H1 (cell line): Measurements from ENCODE around the gene LY86. TPM values are rescaled to one million over a fixed set of nuclear protein-coding genes. Genes with fewer than 3 reads are reported as not detected.

Source experiments
- CTCF ChIA-PET: fragments of 300-600 bp; sonication (Branson Sonifier 250); formaldehyde crosslinking; loops from one replicate; lab custom pipeline; 2021; ENCODE audit not compliant: partially characterized antibody; lab: Charles Lee
- POLR2A ChIA-PET: fragments of 300-600 bp; sonication (Branson Sonifier 250); formaldehyde crosslinking; loops from one replicate; lab custom pipeline; 2021; ENCODE audit warnings: inconsistent platforms; ENCODE audit not compliant: partially characterized antibody; lab: Charles Lee
- DNase-seq, 2 experiments: peaks; one replicate each; pipeline versions ENCODE4 v3.0.0 to v3.0.0-alpha.2; 2010 to 2022; ENCODE audit warnings: low spot score in 2 of 2, low read depth in 1 of 2, mixed read lengths in 1 of 2
- FAIRE-seq: peaks from 2 replicates; lab custom pipeline; 2011; peaks lifted over from hg19 to GRCh38; lab: Jason Lieb, UNC
- H2AFZ ChIP-seq: 2 replicates; pipeline ENCODE4 v1.8.1; 2012; ENCODE audit warnings: low read length, inconsistent platforms
- H2AK5ac ChIP-seq: 2 replicates; pipeline ENCODE4 v1.6.1; 2013; ENCODE audit warnings: low read depth, low read length
- H2BK120ac ChIP-seq: replicated peaks from 2 replicates; pipeline ENCODE3; 2013; ENCODE audit warnings: low read depth, low read length, inconsistent platforms
- H2BK12ac ChIP-seq: 2 replicates; pipeline ENCODE4 v1.6.1; 2013; ENCODE audit warnings: low read depth, low read length
- H2BK15ac ChIP-seq: 2 replicates; pipeline ENCODE4 v1.6.1; 2013; ENCODE audit warnings: low read length
- H2BK20ac ChIP-seq: 2 replicates; pipeline ENCODE4 v1.6.1; 2013; ENCODE audit warnings: low read length
- H2BK5ac ChIP-seq: 2 replicates; pipeline ENCODE4 v1.6.1; 2013; ENCODE audit warnings: low read depth, low read length
- H3K14ac ChIP-seq: 2 replicates; pipeline ENCODE4 v1.6.1; 2013; ENCODE audit warnings: inconsistent platforms; ENCODE audit not compliant: insufficient read length
- H3K18ac ChIP-seq: 2 replicates; pipeline ENCODE4 v1.6.1; 2013; ENCODE audit warnings: low read length; ENCODE audit errors: extremely low read depth
- H3K23ac ChIP-seq: 2 replicates; pipeline ENCODE4 v1.6.1; 2013; ENCODE audit warnings: inconsistent platforms; ENCODE audit not compliant: insufficient read length
- H3K23me2 ChIP-seq: 2 replicates; pipeline ENCODE4 v1.6.1; 2013; ENCODE audit warnings: low read depth, low read length
- H3K27ac ChIP-seq: 2 replicates; pipeline ENCODE4 v1.6.1; 2011; ENCODE audit warnings: low read depth, low read length, inconsistent platforms
- H3K27me3 ChIP-seq, 4 experiments: replicated peaks in 1 of 4; 1 replicate in 1 of 4; 2 replicates in 3 of 4; pipeline versions ENCODE4 v1.6.1 to v1.8.1; 2011 to 2013; ENCODE audit warnings: low read length in 3 of 4, mild to moderate bottlenecking in 3 of 4, inconsistent platforms in 2 of 4, mixed read lengths in 2 of 4, moderate library complexity in 1 of 4; ENCODE audit not compliant: control insufficient read depth in 3 of 4, insufficient read depth in 3 of 4; ENCODE audit errors: extremely low read depth in 1 of 4
- H3K36me3 ChIP-seq, 4 experiments: 2 replicates each; pipeline versions ENCODE4 v1.6.1 to v1.8.1; 2011 to 2013; ENCODE audit warnings: mild to moderate bottlenecking in 4 of 4, low read length in 3 of 4, moderate library complexity in 2 of 4, control low read depth in 1 of 4, inconsistent platforms in 1 of 4; ENCODE audit not compliant: insufficient read depth in 4 of 4, control insufficient read depth in 2 of 4
- H3K4ac ChIP-seq: replicated peaks from 2 replicates; pipeline ENCODE3; 2013; ENCODE audit warnings: low read length, low read depth, mixed read lengths, inconsistent platforms; ENCODE audit not compliant: insufficient read length
- H3K4me1 ChIP-seq, 4 experiments: replicated peaks in 1 of 4; 1 replicate in 1 of 4; 2 replicates in 3 of 4; pipeline versions ENCODE4 v1.6.1 to v1.8.1; 2011 to 2013; ENCODE audit warnings: low read length in 3 of 4, inconsistent platforms in 2 of 4, mixed read lengths in 1 of 4; ENCODE audit not compliant: insufficient read depth in 4 of 4, control insufficient read depth in 3 of 4
- H3K4me2 ChIP-seq, 2 experiments: 2 replicates each; pipeline versions ENCODE4 v1.6.1 to v1.8.1; 2011 to 2013; ENCODE audit warnings: low read depth in 2 of 2, low read length in 2 of 2, control low read depth in 1 of 2, inconsistent platforms in 1 of 2, mild to moderate bottlenecking in 1 of 2; ENCODE audit not compliant: insufficient read depth in 1 of 2
- H3K4me3 ChIP-seq, 4 experiments: fragments of 200-600, 300-600 bp in 1 of 4; sonication (generic), shearing (Covaris generic), sonication (Bioruptor Twin) in 1 of 4; 2 replicates each; pipeline versions ENCODE4 v1.5.1 to v1.8.1; 2011 to 2016; ENCODE audit warnings: low read length in 4 of 4, low read depth in 3 of 4, control low read depth in 2 of 4, inconsistent platforms in 2 of 4, mild to moderate bottlenecking in 2 of 4, mixed read lengths in 1 of 4, moderate library complexity in 1 of 4; ENCODE audit not compliant: insufficient read depth in 2 of 4; ENCODE audit errors: extremely low read depth in 1 of 4
- H3K56ac ChIP-seq: replicated peaks from 2 replicates; pipeline ENCODE3; 2013; ENCODE audit warnings: low read depth, mild to moderate bottlenecking, mixed read lengths, low read length, inconsistent platforms; ENCODE audit not compliant: insufficient read length
- H3K79me1 ChIP-seq: 2 replicates; pipeline ENCODE4 v1.6.1; 2013; ENCODE audit warnings: low read depth, low read length, control low read depth
- H3K79me2 ChIP-seq, 2 experiments: 2 replicates each; pipeline versions ENCODE4 v1.6.1 to v1.8.1; 2012 to 2013; ENCODE audit warnings: low read length in 2 of 2, mild to moderate bottlenecking in 2 of 2, inconsistent platforms in 1 of 2; ENCODE audit not compliant: insufficient read depth in 2 of 2, control insufficient read depth in 1 of 2
- H3K9ac ChIP-seq, 4 experiments: replicated peaks in 1 of 4; 1 replicate in 1 of 4; 2 replicates in 3 of 4; pipeline versions ENCODE4 v1.6.1 to v1.8.1; 2011 to 2013; ENCODE audit warnings: low read depth in 3 of 4, low read length in 3 of 4, control low read depth in 2 of 4, mild to moderate bottlenecking in 2 of 4, moderate library complexity in 2 of 4, inconsistent platforms in 1 of 4; ENCODE audit errors: extremely low read depth in 1 of 4
- H3K9me3 ChIP-seq, 2 experiments: 2 replicates each; pipeline versions ENCODE4 v1.6.1 to v1.8.1; 2012 to 2013; ENCODE audit warnings: mild to moderate bottlenecking in 2 of 2, moderate library complexity in 2 of 2, control low read depth in 1 of 2, inconsistent platforms in 1 of 2, low read depth in 1 of 2, low read length in 1 of 2, mixed read lengths in 1 of 2; ENCODE audit not compliant: insufficient read depth in 2 of 2
- H4K20me1 ChIP-seq, 2 experiments: replicated peaks in 1 of 2; 2 replicates each; pipeline versions ENCODE3 to v1.8.1; 2011 to 2013; ENCODE audit warnings: inconsistent platforms in 2 of 2, low read length in 2 of 2, mild to moderate bottlenecking in 1 of 2; ENCODE audit not compliant: insufficient read depth in 2 of 2, control insufficient read depth in 1 of 2
- H4K5ac ChIP-seq: 2 replicates; pipeline ENCODE4 v1.6.1; 2013; ENCODE audit warnings: low read length, low read depth, mixed read lengths, inconsistent platforms; ENCODE audit not compliant: insufficient read length
- H4K8ac ChIP-seq: 2 replicates; pipeline ENCODE4 v1.8.0; 2013; ENCODE audit warnings: mild to moderate bottlenecking, moderate library complexity, low read length, inconsistent platforms; ENCODE audit not compliant: insufficient read depth; ENCODE audit errors: extremely low read depth
- H4K91ac ChIP-seq: replicated peaks from 2 replicates; pipeline ENCODE3; 2013; ENCODE audit warnings: low read length, mixed read lengths, inconsistent platforms; ENCODE audit not compliant: insufficient read length
- ASH2L ChIP-seq: fragments of 200-600, 300-600 bp; sonication (generic); IDR thresholded peaks from one replicate; pipeline ENCODE4 v1.7.1; 2017; ENCODE audit warnings: low read length
- BRCA1 ChIP-seq: IDR thresholded peaks from 2 replicates; pipeline ENCODE4 v1.6.1; 2012; ENCODE audit warnings: low read depth, low read length, improper control_type of control experiment
- CEBPB ChIP-seq: IDR thresholded peaks from 2 replicates; pipeline ENCODE4 v1.6.1; 2012; ENCODE audit warnings: low read depth, low read length
- CHD2 ChIP-seq: IDR thresholded peaks from 2 replicates; pipeline ENCODE4 v1.6.1; 2012; ENCODE audit warnings: low read length, improper control_type of control experiment
- CTBP2 ChIP-seq: IDR thresholded peaks from 2 replicates; pipeline ENCODE4 v1.7.0; 2011; ENCODE audit warnings: borderline replicate concordance, mild to moderate bottlenecking, moderate library complexity, mixed read lengths, low read length; ENCODE audit not compliant: insufficient read depth, insufficient read length
- KDM5A ChIP-seq: fragments of 200-600 bp; IDR thresholded peaks from 2 replicates; pipeline ENCODE4 v1.7.1; 2012; ENCODE audit warnings: mild to moderate bottlenecking, low read length, inconsistent platforms, mixed read lengths
- RXRA ChIP-seq: IDR thresholded peaks from 2 replicates; pipeline ENCODE4 v1.6.1; 2011; ENCODE audit warnings: low read depth, mild to moderate bottlenecking, low read length, moderate library complexity; ENCODE audit not compliant: insufficient read depth
- SRF ChIP-seq: IDR thresholded peaks from 2 replicates; pipeline ENCODE4 v1.6.1; 2011; ENCODE audit warnings: mild to moderate bottlenecking, low read depth, low read length, moderate library complexity
- SUZ12 ChIP-seq: fragments of 200-600 bp; sonication (generic); IDR thresholded peaks from 2 replicates; pipeline ENCODE4 v1.6.1; 2012; ENCODE audit warnings: mild to moderate bottlenecking, inconsistent platforms, low read length, moderate library complexity, mixed read lengths
- WGBS, 2 experiments: shearing (Covaris generic) in 1 of 2; methylation state at CpG; one replicate each; pipeline versions ENCODE4 v1.1.6 to v1.1.7; 2013 to 2015; ENCODE audit warnings: low lambda C conversion rate in 2 of 2, mixed read lengths in 2 of 2, inconsistent platforms in 1 of 2, low coverage in 1 of 2, missing lambda C conversion rate in 1 of 2; ENCODE audit not compliant: insufficient replicate concordance in 2 of 2, insufficient coverage in 1 of 2, insufficient read length in 1 of 2; ENCODE audit errors: extremely low coverage in 1 of 2, missing lambda C conversion rate in 1 of 2; 5-methylcytosine and 5-hydroxymethylcytosine counted together
- polyA plus RNA-seq, 7 experiments: library from polyadenylated mRNA; depleted of rRNA in 3 of 7; stranded (reverse) in 5 of 7; unstranded in 2 of 7; fragments of >200 nt in 5 of 7; fragments of 200-250 nt in 2 of 7; gene quantifications; 1 replicate in 5 of 7; 2 replicates in 1 of 7; 4 replicates in 1 of 7; pipeline versions ENCODE4 v1.2.1 to v1.2.3, GENCODE V29; 2011 to 2013; ENCODE audit warnings: missing spikeins in 2 of 7, mixed read lengths in 2 of 7
- total RNA-seq: library from RNA; stranded (reverse); fragmentation: NEBNext Ultra II Directional; extraction: Animal tissue kit (Norgen Biotek cat#: 25700); gene quantifications from 2 replicates; pipeline ENCODE4 v1.2.1, GENCODE V29; 2021
- TF ChIP-seq, protein P1 (sequence below), 3 experiments: IDR thresholded peaks; 1 replicate in 2 of 3; 2 replicates in 1 of 3; pipeline versions ENCODE4 v1.5.1 to v1.6.1; 2011; ENCODE audit warnings: low read length in 3 of 3, mild to moderate bottlenecking in 3 of 3, inconsistent platforms in 2 of 3, low read depth in 1 of 3, moderate library complexity in 1 of 3; ENCODE audit not compliant: insufficient read depth in 1 of 3; ENCODE audit errors: control extremely low read depth in 1 of 3

LY86 gene
- total and polyA plus RNA-seq, 2 of the 8 experiments (the other 6 are each of a cell fraction or from before 2014, with no cell fraction given): not detected

DNA sequence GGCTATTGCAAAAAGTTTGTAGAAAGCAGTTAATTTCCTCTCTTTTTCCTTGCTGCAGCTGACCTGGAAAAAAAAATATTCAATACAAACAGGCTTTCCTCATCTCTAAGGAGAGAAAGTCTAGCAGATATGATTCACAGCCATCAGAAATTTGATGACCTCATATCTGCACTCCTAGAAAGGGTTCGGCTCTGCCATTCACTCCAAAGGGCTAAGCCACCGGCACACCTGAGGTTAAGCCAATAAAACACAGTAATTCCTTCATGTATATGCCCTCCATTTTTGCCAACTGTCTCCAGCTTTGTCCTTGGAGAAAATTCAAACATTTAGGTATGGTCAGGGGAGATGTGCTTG lies 18.7 kb upstream of the LY86 start:
- ChIA-PET CTCF (interaction anchor here (0.6 to 1.7 kb wide), 2 partner anchors 13 to 553 kb away, joined by 3 to 7 read pairs; no protein-coding TSS in a partner anchor), POLR2A (no interaction called here)
- H2BK12ac ChIP-seq: no peak overlapping the region
- H3K4ac ChIP-seq: no peak overlapping the region
- H3K56ac ChIP-seq: no peak overlapping the region
- H4K5ac ChIP-seq: no peak overlapping the region
- no peaks in the 10 kb centered on the region; a peak in 1 of 4 replicates for H3K9me3 ChIP-seq
- H3K4me2 ChIP-seq: no peak overlapping the region
- no peak for DNase-seq
- no peaks in the 10 kb centered on the region for H4K20me1 ChIP-seq
- no peak overlapping the region for H2BK5ac ChIP-seq
- no peak overlapping the region for H4K91ac ChIP-seq
- no peaks in the 10 kb centered on the region for H3K36me3 ChIP-seq
- H3K9ac ChIP-seq: no peak overlapping the region
- no peaks in the 10 kb centered on the region for H3K4me1 ChIP-seq
- no peak overlapping the region for H2BK20ac ChIP-seq
- no peak overlapping the region for H2AK5ac ChIP-seq
- H3K27me3 ChIP-seq: no peaks in the 10 kb centered on the region
- no peak overlapping the region for H2BK120ac ChIP-seq
- no peak overlapping the region for H3K4me3 ChIP-seq
- H4K8ac ChIP-seq: no peak overlapping the region
- 95% methylated on average over 2 of the region's 2 CpGs; no CpG with 5 or more reads in 1 of the 2 experiments for WGBS, 2 experiments
- no peaks in the 10 kb centered on the region for H3K79me2 ChIP-seq
- H3K23ac ChIP-seq: no peak overlapping the region
- no peak overlapping the region for H3K18ac ChIP-seq
- no peak overlapping the region for H3K27ac ChIP-seq
- no peak overlapping the region for H2BK15ac ChIP-seq
- no peak for FAIRE-seq
- H3K23me2 ChIP-seq: no peaks in the 10 kb centered on the region
- H2AFZ ChIP-seq: no peak overlapping the region
- no peaks in the 10 kb centered on the region for H3K79me1 ChIP-seq
- H3K14ac ChIP-seq: no peak overlapping the region
- TF ChIP-seq ASH2L (no peak), RXRA (no peak), SUZ12 (no peak), CHD2 (no peak), SRF (no peak), CTBP2 (no peak), KDM5A (no peak), CEBPB (no peak), BRCA1 (no peak)
- TF ChIP-seq, protein P1, sequence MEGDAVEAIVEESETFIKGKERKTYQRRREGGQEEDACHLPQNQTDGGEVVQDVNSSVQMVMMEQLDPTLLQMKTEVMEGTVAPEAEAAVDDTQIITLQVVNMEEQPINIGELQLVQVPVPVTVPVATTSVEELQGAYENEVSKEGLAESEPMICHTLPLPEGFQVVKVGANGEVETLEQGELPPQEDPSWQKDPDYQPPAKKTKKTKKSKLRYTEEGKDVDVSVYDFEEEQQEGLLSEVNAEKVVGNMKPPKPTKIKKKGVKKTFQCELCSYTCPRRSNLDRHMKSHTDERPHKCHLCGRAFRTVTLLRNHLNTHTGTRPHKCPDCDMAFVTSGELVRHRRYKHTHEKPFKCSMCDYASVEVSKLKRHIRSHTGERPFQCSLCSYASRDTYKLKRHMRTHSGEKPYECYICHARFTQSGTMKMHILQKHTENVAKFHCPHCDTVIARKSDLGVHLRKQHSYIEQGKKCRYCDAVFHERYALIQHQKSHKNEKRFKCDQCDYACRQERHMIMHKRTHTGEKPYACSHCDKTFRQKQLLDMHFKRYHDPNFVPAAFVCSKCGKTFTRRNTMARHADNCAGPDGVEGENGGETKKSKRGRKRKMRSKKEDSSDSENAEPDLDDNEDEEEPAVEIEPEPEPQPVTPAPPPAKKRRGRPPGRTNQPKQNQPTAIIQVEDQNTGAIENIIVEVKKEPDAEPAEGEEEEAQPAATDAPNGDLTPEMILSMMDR (IDR thresholded peaks at IDR 0.05; ENCODE audit: control extremely low read depth in 1 of 3, insufficient read depth in 1 of 3, low read depth in 1 of 3, low read length in 3 of 3): no peak
